ENCODE data around the gene SOST.

GRCh38 chr17:43741636-43742035 lies 17.0 kb downstream of the SOST start:
- TF ChIP-seq REST (IDR thresholded peaks at IDR 0.05; ENCODE audit: borderline replicate concordance) (no peak), TAF1 (IDR thresholded peaks at IDR 0.05; ENCODE audit: low read depth) (no peak), EP300 (conservative IDR thresholded peaks at IDR 0.05; ENCODE audit: poor library complexity, severe bottlenecking) (no peak), POLR2AphosphoS5 (IDR thresholded peaks at IDR 0.05) (no peak), CTCF (IDR thresholded peaks at IDR 0.05; ENCODE audit: poor library complexity, severe bottlenecking) (no peak), EZH2 (IDR thresholded peaks at IDR 0.05; ENCODE audit: borderline replicate concordance, insufficient read depth, low read length, poor library complexity, severe bottlenecking) (no peak), SMC3 (conservative IDR thresholded peaks at IDR 0.05; ENCODE audit: poor library complexity) (no peak)

Data from neural cell (in vitro differentiated cells).